NB4 (cell line): ENCODE data around the gene ARHGEF4.

Source experiments
- CTCF ChIP-seq: IDR thresholded peaks from one replicate; pipeline ENCODE4 v1.5.1; 2012; ENCODE audit warnings: low read depth, low read length
- MAX ChIP-seq: IDR thresholded peaks from 2 replicates; pipeline ENCODE4 v1.6.1; 2011; ENCODE audit warnings: low read depth, low read length
- MYC ChIP-seq: IDR thresholded peaks from 2 replicates; pipeline ENCODE4 v1.6.1; 2011; ENCODE audit warnings: low read depth, low read length
- POLR2A ChIP-seq: IDR thresholded peaks from 2 replicates; pipeline ENCODE4 v1.6.1; 2011; ENCODE audit warnings: mild to moderate bottlenecking; ENCODE audit not compliant: insufficient read length; ENCODE audit errors: extremely low read depth

- no peak for TF ChIP-seq CTCF
- no peak for TF ChIP-seq MAX
- no peak for TF ChIP-seq POLR2A
- no peak for TF ChIP-seq MYC
These were observed 207.5 kb downstream of the ARHGEF4 start for GRCh38 chr2:131044075-131044756.
